H1 (cell line): Measurements from ENCODE around the gene PRXL2B. TPM values are rescaled to one million over a fixed set of nuclear protein-coding genes. Genes with fewer than 3 reads are reported as not detected.

Experiments
- CTCF ChIA-PET: fragments of 300-600 bp; sonication (Branson Sonifier 250); formaldehyde crosslinking; loops from one replicate; lab custom pipeline; 2021; ENCODE audit not compliant: partially characterized antibody; lab: Charles Lee
- POLR2A ChIA-PET: fragments of 300-600 bp; sonication (Branson Sonifier 250); formaldehyde crosslinking; loops from one replicate; lab custom pipeline; 2021; ENCODE audit warnings: inconsistent platforms; ENCODE audit not compliant: partially characterized antibody; lab: Charles Lee
- DNase-seq, 2 experiments: peaks; one replicate each; pipeline versions ENCODE4 v3.0.0 to v3.0.0-alpha.2; 2010 to 2022; ENCODE audit warnings: low spot score in 2 of 2, low read depth in 1 of 2, mixed read lengths in 1 of 2
- FAIRE-seq: peaks from 2 replicates; lab custom pipeline; 2011; peaks lifted over from hg19 to GRCh38; lab: Jason Lieb, UNC
- H2AFZ ChIP-seq: 2 replicates; pipeline ENCODE4 v1.8.1; 2012; ENCODE audit warnings: low read length, inconsistent platforms
- H2AK5ac ChIP-seq: 2 replicates; pipeline ENCODE4 v1.6.1; 2013; ENCODE audit warnings: low read depth, low read length
- H2BK120ac ChIP-seq: replicated peaks from 2 replicates; pipeline ENCODE3; 2013; ENCODE audit warnings: low read depth, low read length, inconsistent platforms
- H2BK12ac ChIP-seq: 2 replicates; pipeline ENCODE4 v1.6.1; 2013; ENCODE audit warnings: low read depth, low read length
- H2BK15ac ChIP-seq: 2 replicates; pipeline ENCODE4 v1.6.1; 2013; ENCODE audit warnings: low read length
- H2BK20ac ChIP-seq: 2 replicates; pipeline ENCODE4 v1.6.1; 2013; ENCODE audit warnings: low read length
- H2BK5ac ChIP-seq: 2 replicates; pipeline ENCODE4 v1.6.1; 2013; ENCODE audit warnings: low read depth, low read length
- H3K14ac ChIP-seq: 2 replicates; pipeline ENCODE4 v1.6.1; 2013; ENCODE audit warnings: inconsistent platforms; ENCODE audit not compliant: insufficient read length
- H3K18ac ChIP-seq: 2 replicates; pipeline ENCODE4 v1.6.1; 2013; ENCODE audit warnings: low read length; ENCODE audit errors: extremely low read depth
- H3K23ac ChIP-seq: 2 replicates; pipeline ENCODE4 v1.6.1; 2013; ENCODE audit warnings: inconsistent platforms; ENCODE audit not compliant: insufficient read length
- H3K23me2 ChIP-seq: 2 replicates; pipeline ENCODE4 v1.6.1; 2013; ENCODE audit warnings: low read depth, low read length
- H3K27ac ChIP-seq: 2 replicates; pipeline ENCODE4 v1.6.1; 2011; ENCODE audit warnings: low read depth, low read length, inconsistent platforms
- H3K27me3 ChIP-seq, 4 experiments: replicated peaks in 1 of 4; 1 replicate in 1 of 4; 2 replicates in 3 of 4; pipeline versions ENCODE4 v1.6.1 to v1.8.1; 2011 to 2013; ENCODE audit warnings: low read length in 3 of 4, mild to moderate bottlenecking in 3 of 4, inconsistent platforms in 2 of 4, mixed read lengths in 2 of 4, moderate library complexity in 1 of 4; ENCODE audit not compliant: control insufficient read depth in 3 of 4, insufficient read depth in 3 of 4; ENCODE audit errors: extremely low read depth in 1 of 4
- H3K36me3 ChIP-seq, 4 experiments: 2 replicates each; pipeline versions ENCODE4 v1.6.1 to v1.8.1; 2011 to 2013; ENCODE audit warnings: mild to moderate bottlenecking in 4 of 4, low read length in 3 of 4, moderate library complexity in 2 of 4, control low read depth in 1 of 4, inconsistent platforms in 1 of 4; ENCODE audit not compliant: insufficient read depth in 4 of 4, control insufficient read depth in 2 of 4
- H3K4ac ChIP-seq: replicated peaks from 2 replicates; pipeline ENCODE3; 2013; ENCODE audit warnings: low read length, low read depth, mixed read lengths, inconsistent platforms; ENCODE audit not compliant: insufficient read length
- H3K4me1 ChIP-seq, 4 experiments: replicated peaks in 1 of 4; 1 replicate in 1 of 4; 2 replicates in 3 of 4; pipeline versions ENCODE4 v1.6.1 to v1.8.1; 2011 to 2013; ENCODE audit warnings: low read length in 3 of 4, inconsistent platforms in 2 of 4, mixed read lengths in 1 of 4; ENCODE audit not compliant: insufficient read depth in 4 of 4, control insufficient read depth in 3 of 4
- H3K4me2 ChIP-seq, 2 experiments: 2 replicates each; pipeline versions ENCODE4 v1.6.1 to v1.8.1; 2011 to 2013; ENCODE audit warnings: low read depth in 2 of 2, low read length in 2 of 2, control low read depth in 1 of 2, inconsistent platforms in 1 of 2, mild to moderate bottlenecking in 1 of 2; ENCODE audit not compliant: insufficient read depth in 1 of 2
- H3K4me3 ChIP-seq, 4 experiments: fragments of 200-600, 300-600 bp in 1 of 4; sonication (generic), shearing (Covaris generic), sonication (Bioruptor Twin) in 1 of 4; 2 replicates each; pipeline versions ENCODE4 v1.5.1 to v1.8.1; 2011 to 2016; ENCODE audit warnings: low read length in 4 of 4, low read depth in 3 of 4, control low read depth in 2 of 4, inconsistent platforms in 2 of 4, mild to moderate bottlenecking in 2 of 4, mixed read lengths in 1 of 4, moderate library complexity in 1 of 4; ENCODE audit not compliant: insufficient read depth in 2 of 4; ENCODE audit errors: extremely low read depth in 1 of 4
- H3K56ac ChIP-seq: replicated peaks from 2 replicates; pipeline ENCODE3; 2013; ENCODE audit warnings: low read depth, mild to moderate bottlenecking, mixed read lengths, low read length, inconsistent platforms; ENCODE audit not compliant: insufficient read length
- H3K79me1 ChIP-seq: 2 replicates; pipeline ENCODE4 v1.6.1; 2013; ENCODE audit warnings: low read depth, low read length, control low read depth
- H3K79me2 ChIP-seq, 2 experiments: 2 replicates each; pipeline versions ENCODE4 v1.6.1 to v1.8.1; 2012 to 2013; ENCODE audit warnings: low read length in 2 of 2, mild to moderate bottlenecking in 2 of 2, inconsistent platforms in 1 of 2; ENCODE audit not compliant: insufficient read depth in 2 of 2, control insufficient read depth in 1 of 2
- H3K9ac ChIP-seq, 4 experiments: replicated peaks in 1 of 4; 1 replicate in 1 of 4; 2 replicates in 3 of 4; pipeline versions ENCODE4 v1.6.1 to v1.8.1; 2011 to 2013; ENCODE audit warnings: low read depth in 3 of 4, low read length in 3 of 4, control low read depth in 2 of 4, mild to moderate bottlenecking in 2 of 4, moderate library complexity in 2 of 4, inconsistent platforms in 1 of 4; ENCODE audit errors: extremely low read depth in 1 of 4
- H3K9me3 ChIP-seq, 2 experiments: 2 replicates each; pipeline versions ENCODE4 v1.6.1 to v1.8.1; 2012 to 2013; ENCODE audit warnings: mild to moderate bottlenecking in 2 of 2, moderate library complexity in 2 of 2, control low read depth in 1 of 2, inconsistent platforms in 1 of 2, low read depth in 1 of 2, low read length in 1 of 2, mixed read lengths in 1 of 2; ENCODE audit not compliant: insufficient read depth in 2 of 2
- H4K20me1 ChIP-seq, 2 experiments: replicated peaks in 1 of 2; 2 replicates each; pipeline versions ENCODE3 to v1.8.1; 2011 to 2013; ENCODE audit warnings: inconsistent platforms in 2 of 2, low read length in 2 of 2, mild to moderate bottlenecking in 1 of 2; ENCODE audit not compliant: insufficient read depth in 2 of 2, control insufficient read depth in 1 of 2
- H4K5ac ChIP-seq: 2 replicates; pipeline ENCODE4 v1.6.1; 2013; ENCODE audit warnings: low read length, low read depth, mixed read lengths, inconsistent platforms; ENCODE audit not compliant: insufficient read length
- H4K8ac ChIP-seq: 2 replicates; pipeline ENCODE4 v1.8.0; 2013; ENCODE audit warnings: mild to moderate bottlenecking, moderate library complexity, low read length, inconsistent platforms; ENCODE audit not compliant: insufficient read depth; ENCODE audit errors: extremely low read depth
- H4K91ac ChIP-seq: replicated peaks from 2 replicates; pipeline ENCODE3; 2013; ENCODE audit warnings: low read length, mixed read lengths, inconsistent platforms; ENCODE audit not compliant: insufficient read length
- FOSL1 ChIP-seq: IDR thresholded peaks from 2 replicates; pipeline ENCODE4 v1.6.1; 2011; ENCODE audit warnings: mild to moderate bottlenecking, low read depth, low read length, moderate library complexity; ENCODE audit not compliant: insufficient read depth
- HDAC2 ChIP-seq, 2 experiments: fragments of 300-600 bp in 1 of 2; sonication (generic) in 1 of 2; IDR thresholded peaks; 2 replicates each; pipeline ENCODE4 v1.6.1; 2011 to 2012; ENCODE audit warnings: low read depth in 2 of 2, low read length in 2 of 2, mild to moderate bottlenecking in 2 of 2, moderate library complexity in 2 of 2, borderline replicate concordance in 1 of 2, inconsistent platforms in 1 of 2
- RAD21 ChIP-seq, 2 experiments: IDR thresholded peaks in 1 of 2; conservative IDR thresholded peaks in 1 of 2; 2 replicates each; pipeline ENCODE4 v1.6.1; 2011; ENCODE audit warnings: low read depth in 2 of 2, low read length in 2 of 2, improper control_type of control experiment in 1 of 2, inconsistent platforms in 1 of 2, mild to moderate bottlenecking in 1 of 2, moderate library complexity in 1 of 2
- WGBS, 2 experiments: shearing (Covaris generic) in 1 of 2; methylation state at CpG; one replicate each; pipeline versions ENCODE4 v1.1.6 to v1.1.7; 2013 to 2015; ENCODE audit warnings: low lambda C conversion rate in 2 of 2, mixed read lengths in 2 of 2, inconsistent platforms in 1 of 2, low coverage in 1 of 2, missing lambda C conversion rate in 1 of 2; ENCODE audit not compliant: insufficient replicate concordance in 2 of 2, insufficient coverage in 1 of 2, insufficient read length in 1 of 2; ENCODE audit errors: extremely low coverage in 1 of 2, missing lambda C conversion rate in 1 of 2; 5-methylcytosine and 5-hydroxymethylcytosine counted together
- polyA plus RNA-seq, 7 experiments: library from polyadenylated mRNA; depleted of rRNA in 3 of 7; stranded (reverse) in 5 of 7; unstranded in 2 of 7; fragments of >200 nt in 5 of 7; fragments of 200-250 nt in 2 of 7; gene quantifications; 1 replicate in 5 of 7; 2 replicates in 1 of 7; 4 replicates in 1 of 7; pipeline versions ENCODE4 v1.2.1 to v1.2.3, GENCODE V29; 2011 to 2013; ENCODE audit warnings: missing spikeins in 2 of 7, mixed read lengths in 2 of 7
- total RNA-seq: library from RNA; stranded (reverse); fragmentation: NEBNext Ultra II Directional; extraction: Animal tissue kit (Norgen Biotek cat#: 25700); gene quantifications from 2 replicates; pipeline ENCODE4 v1.2.1, GENCODE V29; 2021

PRXL2B gene
- total and polyA plus RNA-seq, 2 of the 8 experiments (the other 6 are each of a cell fraction or from before 2014, with no cell fraction given) = 35.3 to 46.0 TPM

DNA sequence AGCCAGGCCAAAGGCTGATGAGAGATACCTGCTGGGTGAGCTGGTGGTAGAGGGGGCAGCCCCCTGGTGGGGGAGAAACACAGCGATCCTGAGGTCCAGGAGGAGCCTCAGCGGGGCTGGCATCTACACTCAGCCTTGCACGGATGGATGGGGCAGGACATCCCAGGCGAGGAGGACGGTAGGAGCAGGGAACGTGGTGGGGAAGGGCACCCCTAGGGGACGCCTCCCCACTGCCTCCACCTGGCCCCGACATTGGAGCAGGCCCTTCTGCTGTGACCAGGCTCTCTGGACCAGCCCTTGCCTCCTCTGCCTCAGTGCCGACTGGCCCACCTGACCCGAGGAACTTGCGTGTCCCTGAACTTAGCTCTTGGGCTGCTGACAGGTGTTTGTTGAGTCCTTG, 52.6 kb downstream of the PRXL2B start:
- H3K4ac ChIP-seq = no peak overlapping the region
- no peak overlapping the region; the same call in 1 of the 2 replicates for H4K8ac ChIP-seq
- H2AFZ ChIP-seq = no peak overlapping the region
- no peak overlapping the region for H2BK20ac ChIP-seq
- H3K9me3 ChIP-seq = no peaks in the 10 kb centered on the region
- H3K36me3 ChIP-seq = no peaks in the 10 kb centered on the region
- ChIA-PET CTCF (no interaction called here), POLR2A (no interaction called here)
- FAIRE-seq (no peak), DNase-seq (no peak)
- no peak overlapping the region for H4K91ac ChIP-seq
- H3K79me2 ChIP-seq = no peaks in the 10 kb centered on the region; a peak in 1 of 4 replicates
- no peak overlapping the region for H3K14ac ChIP-seq
- no peak overlapping the region for H3K56ac ChIP-seq
- H3K79me1 ChIP-seq = no peaks in the 10 kb centered on the region
- H2BK15ac ChIP-seq = no peak overlapping the region
- H2AK5ac ChIP-seq = no peak overlapping the region
- H3K23me2 ChIP-seq = peaks cover 11% of the 10 kb centered on the region; the same call in 1 of the 2 replicates
- H2BK12ac ChIP-seq = no peak overlapping the region
- no peak overlapping the region for H4K5ac ChIP-seq
- H2BK120ac ChIP-seq = no peak overlapping the region
- peaks cover 3 to 17% (median 14%) of the 10 kb centered on the region in 4 experiments; a peak in 6 of 7 replicates for H3K4me1 ChIP-seq
- H3K9ac ChIP-seq = no peak overlapping the region
- TF ChIP-seq RAD21 (IDR thresholded peaks at IDR 0.05 in 1 of 2, conservative IDR thresholded peaks at IDR 0.05 in 1 of 2; ENCODE audit: low read depth in 2 of 2, low read length in 2 of 2) (peak in 1 of 2 experiments; percentile 1; a peak in 1 of 4 replicates), HDAC2 (IDR thresholded peaks at IDR 0.05; ENCODE audit: borderline replicate concordance in 1 of 2, low read depth in 2 of 2, low read length in 2 of 2) (no peak), FOSL1 (no peak)
- peaks cover 0 to 10% (median 4%) of the 10 kb centered on the region in 4 experiments; a peak in 4 of 7 replicates for H3K27me3 ChIP-seq
- H2BK5ac ChIP-seq = no peak overlapping the region
- H4K20me1 ChIP-seq = peaks cover 0 to 7% of the 10 kb centered on the region in 2 experiments
- H3K23ac ChIP-seq = no peak overlapping the region
- H3K18ac ChIP-seq = no peak overlapping the region
- 73% methylated on average over 11 of the region's 11 CpGs; no CpG with 5 or more reads in 1 of the 2 experiments for WGBS, 2 experiments
- no peak overlapping the region for H3K4me3 ChIP-seq
- H3K27ac ChIP-seq = no peak overlapping the region
- no peak overlapping the region for H3K4me2 ChIP-seq
